BLaER1 (cell line): ENCODE results near the gene ANKRD33.

Source experiments
- H3K27ac ChIP-seq: shearing (Covaris generic); formaldehyde crosslinking; 2 replicates; pipeline ENCODE4 v1.8.1; 2022
- H3K27me3 ChIP-seq: shearing (Covaris generic); formaldehyde crosslinking; 2 replicates; pipeline ENCODE4 v1.8.1; 2022
- H3K36me3 ChIP-seq: shearing (Covaris generic); formaldehyde crosslinking; 2 replicates; pipeline ENCODE4 v1.8.1; 2022
- H3K4me1 ChIP-seq: shearing (Covaris generic); formaldehyde crosslinking; 2 replicates; pipeline ENCODE4 v1.8.1; 2022
- H3K4me2 ChIP-seq: shearing (Covaris generic); formaldehyde crosslinking; 2 replicates; pipeline ENCODE4 v1.8.1; 2022
- H3K4me3 ChIP-seq: shearing (Covaris generic); formaldehyde crosslinking; 2 replicates; pipeline ENCODE4 v1.8.1; 2022
- H3K9ac ChIP-seq: shearing (Covaris generic); formaldehyde crosslinking; 2 replicates; pipeline ENCODE4 v1.8.1; 2022
- H3K9me3 ChIP-seq: shearing (Covaris generic); formaldehyde crosslinking; 2 replicates; pipeline ENCODE4 v1.8.1; 2022
- H4K20me1 ChIP-seq: shearing (Covaris generic); formaldehyde crosslinking; 2 replicates; pipeline ENCODE4 v1.8.1; 2022
- Cebpa-rat ChIP-seq: shearing (Covaris generic); IDR thresholded peaks from 2 replicates; pipeline ENCODE4 v1.8.1; 2022

The ANKRD33 gene

DNA sequence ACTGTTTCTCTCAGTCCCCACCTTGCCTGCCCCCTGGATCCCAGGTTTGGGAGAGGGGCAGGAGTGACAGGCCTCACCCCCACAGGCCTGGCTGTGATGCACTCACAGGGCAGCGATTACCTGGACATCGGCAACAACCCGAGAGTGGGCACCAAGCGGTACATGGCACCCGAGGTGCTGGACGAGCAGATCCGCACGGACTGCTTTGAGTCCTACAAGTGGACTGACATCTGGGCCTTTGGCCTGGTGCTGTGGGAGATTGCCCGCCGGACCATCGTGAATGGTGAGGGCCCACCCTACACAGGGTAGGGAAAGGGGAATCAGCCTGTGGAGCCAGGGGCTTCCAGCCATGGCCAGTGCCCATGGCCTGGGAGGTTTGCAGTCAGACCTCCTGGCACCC lies 28.0 kb downstream of the ANKRD33 start:
- Histone ChIP-seq H3K9ac (no peak overlapping the region), H3K4me1 (peaks cover 19% of the 10 kb centered on the region), H4K20me1 (no peaks in the 10 kb centered on the region), H3K4me2 (no peak overlapping the region), H3K36me3 (no peaks in the 10 kb centered on the region), H3K4me3 (no peak overlapping the region), H3K27me3 (no peaks in the 10 kb centered on the region), H3K27ac (no peak overlapping the region), H3K9me3 (no peaks in the 10 kb centered on the region)
- TF ChIP-seq Cebpa-rat = no peak

DNA sequence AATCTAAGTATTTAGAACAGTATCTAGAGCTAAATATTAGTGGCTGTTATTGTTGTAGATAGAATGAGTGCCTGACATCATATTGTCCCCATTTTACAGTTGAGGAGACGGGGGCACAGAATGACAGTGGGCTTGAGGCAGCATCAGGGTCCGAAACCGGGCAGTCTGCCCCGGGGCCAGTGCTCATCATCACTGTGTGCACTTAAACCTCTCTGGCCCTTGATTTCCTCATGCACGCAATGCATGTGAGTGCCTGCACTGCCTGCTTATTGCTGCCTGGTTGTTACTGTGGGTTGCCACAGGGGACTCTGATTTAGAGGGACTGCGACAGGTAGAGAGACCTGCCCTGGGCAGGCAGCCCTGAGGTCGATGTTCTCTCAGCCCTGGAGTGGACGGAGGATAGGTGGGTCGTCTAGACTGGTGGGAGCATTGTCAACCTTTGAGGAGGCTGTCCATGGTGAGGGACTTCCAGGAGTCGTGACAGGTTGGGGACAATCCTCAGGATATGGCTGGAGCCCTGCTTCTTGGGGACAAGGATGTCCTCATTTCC lies 29.2 kb downstream of the ANKRD33 start:
- no peak overlapping the region for H3K4me2 ChIP-seq
- H3K27me3 ChIP-seq = no peaks in the 10 kb centered on the region
- no peaks in the 10 kb centered on the region for H4K20me1 ChIP-seq
- H3K9ac ChIP-seq = no peak overlapping the region
- no peak overlapping the region for H3K27ac ChIP-seq
- no peaks in the 10 kb centered on the region for H3K36me3 ChIP-seq
- no peak overlapping the region for H3K4me3 ChIP-seq
- H3K9me3 ChIP-seq = no peaks in the 10 kb centered on the region
- H3K4me1 ChIP-seq = peaks cover 8% of the 10 kb centered on the region
- TF ChIP-seq Cebpa-rat = no peak

DNA sequence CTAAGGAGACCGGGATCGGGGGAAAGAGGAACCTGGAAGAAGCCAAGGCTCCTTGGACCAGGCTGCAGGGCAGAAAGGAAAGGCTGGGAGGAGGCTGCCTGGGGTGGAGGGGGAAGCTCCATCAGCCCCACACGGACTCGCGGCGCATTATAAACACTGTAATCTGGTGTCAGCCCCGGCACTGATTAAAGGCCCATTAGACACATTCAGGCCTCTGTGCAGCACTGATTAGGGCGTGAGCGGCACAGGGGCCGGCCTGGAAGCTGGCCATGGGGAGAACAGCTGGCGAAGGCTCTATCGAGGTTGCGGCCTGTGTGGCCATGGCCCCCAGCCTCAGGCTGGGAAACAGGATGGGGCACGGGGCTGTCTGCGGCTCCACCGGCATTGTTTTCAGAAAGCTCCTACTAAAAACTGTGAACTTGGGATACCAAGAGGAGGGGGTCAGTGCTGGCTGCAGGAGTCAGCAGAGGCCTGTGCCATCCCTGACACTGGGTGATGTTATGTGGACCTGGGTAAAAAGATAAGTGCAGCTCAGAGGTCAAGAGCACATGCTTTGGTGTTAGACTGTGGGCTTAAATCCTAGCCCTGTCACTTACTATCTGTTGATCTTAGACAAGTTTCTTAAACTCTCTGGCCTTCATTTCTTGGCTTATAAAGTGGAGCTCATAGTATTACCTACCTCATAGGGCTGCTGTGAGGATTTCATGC lies 30.0 kb downstream of the ANKRD33 start:
- no peaks in the 10 kb centered on the region for H3K27me3 ChIP-seq
- H3K27ac ChIP-seq = no peak overlapping the region
- TF ChIP-seq Cebpa-rat = no peak
- H3K9ac ChIP-seq = no peak overlapping the region
- H3K4me2 ChIP-seq = no peak overlapping the region
- H3K4me1 ChIP-seq = peaks cover 8% of the 10 kb centered on the region
- H3K4me3 ChIP-seq = no peak overlapping the region
- H3K9me3 ChIP-seq = no peaks in the 10 kb centered on the region
- H4K20me1 ChIP-seq = no peaks in the 10 kb centered on the region
- no peaks in the 10 kb centered on the region for H3K36me3 ChIP-seq

DNA sequence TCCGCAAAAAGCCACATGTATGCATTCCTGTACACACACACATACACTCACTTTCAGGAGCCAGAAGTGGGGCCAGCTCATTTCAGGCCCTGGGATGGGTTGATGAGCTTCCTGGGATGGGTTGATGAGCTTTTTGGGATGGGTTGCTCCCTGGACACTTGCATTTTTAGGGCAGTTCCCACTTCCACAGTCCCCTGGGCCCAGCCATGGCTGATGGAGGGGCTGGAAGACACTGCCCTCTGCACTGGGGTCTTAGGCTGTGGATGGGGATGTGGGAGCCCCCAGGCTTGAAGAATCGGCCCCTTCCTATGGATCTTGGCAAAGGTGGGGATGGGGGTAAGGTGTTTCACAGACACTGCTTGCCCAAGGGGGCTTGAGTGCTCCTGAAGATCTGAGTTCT lies 32.1 kb downstream of the ANKRD33 start:
- Histone ChIP-seq H4K20me1 (no peaks in the 10 kb centered on the region), H3K27me3 (no peaks in the 10 kb centered on the region), H3K27ac (no peak overlapping the region), H3K9ac (no peak overlapping the region), H3K9me3 (no peaks in the 10 kb centered on the region), H3K4me2 (no peak overlapping the region), H3K4me1 (peaks cover 30% of the 10 kb centered on the region), H3K4me3 (no peak overlapping the region), H3K36me3 (no peaks in the 10 kb centered on the region)
- TF ChIP-seq Cebpa-rat = no peak

DNA sequence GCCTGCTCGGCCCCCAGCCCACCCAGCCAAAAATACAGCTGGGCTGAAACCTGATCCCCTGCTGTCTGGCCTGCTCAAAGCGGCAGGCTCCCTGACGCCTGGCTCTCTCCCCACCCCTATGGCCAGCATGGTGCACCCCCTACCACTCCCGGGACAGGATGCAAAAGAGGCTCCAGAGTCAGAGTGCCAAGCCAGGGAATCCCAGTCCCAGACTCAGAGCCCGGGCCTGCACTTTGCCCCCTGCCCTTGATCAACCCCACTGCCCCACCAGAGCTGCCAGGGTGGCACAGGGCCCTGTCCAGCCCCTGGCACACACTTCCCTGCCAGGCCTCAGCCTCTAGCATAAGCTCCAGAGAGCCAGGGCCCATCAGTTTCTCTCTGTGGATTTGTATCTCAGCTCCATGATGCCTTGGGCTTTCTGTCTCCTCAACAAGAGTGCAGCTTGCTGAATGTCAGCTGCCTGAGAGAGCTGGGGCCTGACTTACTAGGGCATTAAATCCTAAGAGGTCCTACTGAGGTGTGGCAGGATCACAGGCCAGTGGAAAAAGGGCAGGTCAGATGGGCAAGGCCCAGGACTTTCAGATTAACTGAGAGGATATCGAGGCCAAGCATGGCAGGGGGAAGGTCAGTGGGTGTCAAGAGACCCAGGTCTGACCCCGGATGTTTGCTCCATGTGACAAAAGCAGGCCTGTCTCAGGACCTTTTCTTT lies 33.3 kb downstream of the ANKRD33 start:
- Histone ChIP-seq H3K4me1 (peaks cover 41% of the 10 kb centered on the region), H3K27ac (no peak overlapping the region), H3K36me3 (no peaks in the 10 kb centered on the region), H3K4me3 (no peak overlapping the region), H3K4me2 (no peak overlapping the region), H4K20me1 (no peaks in the 10 kb centered on the region), H3K27me3 (no peaks in the 10 kb centered on the region), H3K9me3 (no peaks in the 10 kb centered on the region), H3K9ac (no peak overlapping the region)
- TF ChIP-seq Cebpa-rat = no peak

DNA sequence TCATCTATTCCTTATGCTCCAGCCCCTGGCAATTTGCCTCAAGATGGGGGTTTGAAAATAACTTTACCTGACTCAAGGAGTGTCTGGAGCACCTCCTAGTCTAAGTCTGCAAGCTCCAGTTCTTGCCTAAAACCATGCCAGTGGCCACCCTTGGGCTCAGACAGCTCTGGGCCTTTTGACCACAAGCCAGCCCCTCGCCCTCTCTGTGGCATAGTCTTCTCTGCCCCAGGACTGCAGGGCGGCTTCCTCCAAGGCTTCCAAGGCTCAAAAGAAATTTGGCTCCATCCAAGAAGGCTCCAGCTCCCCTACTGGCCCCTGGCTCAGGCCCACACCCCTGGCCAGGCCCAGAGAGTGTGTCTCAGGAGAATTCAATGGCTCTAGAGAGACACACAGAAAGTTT lies 34.2 kb downstream of the ANKRD33 start:
- no peak overlapping the region for H3K9ac ChIP-seq
- H3K36me3 ChIP-seq = no peaks in the 10 kb centered on the region
- H3K4me2 ChIP-seq = peak overlapping the region; percentile 66; the same call in 1 of the 2 replicates
- no peak for TF ChIP-seq Cebpa-rat
- peaks cover 43% of the 10 kb centered on the region for H3K4me1 ChIP-seq
- H3K4me3 ChIP-seq = no peak overlapping the region
- no peaks in the 10 kb centered on the region for H4K20me1 ChIP-seq
- H3K9me3 ChIP-seq = no peaks in the 10 kb centered on the region
- H3K27ac ChIP-seq = peak overlapping the region; percentile 65; the same call in 1 of the 2 replicates
- H3K27me3 ChIP-seq = no peaks in the 10 kb centered on the region

DNA sequence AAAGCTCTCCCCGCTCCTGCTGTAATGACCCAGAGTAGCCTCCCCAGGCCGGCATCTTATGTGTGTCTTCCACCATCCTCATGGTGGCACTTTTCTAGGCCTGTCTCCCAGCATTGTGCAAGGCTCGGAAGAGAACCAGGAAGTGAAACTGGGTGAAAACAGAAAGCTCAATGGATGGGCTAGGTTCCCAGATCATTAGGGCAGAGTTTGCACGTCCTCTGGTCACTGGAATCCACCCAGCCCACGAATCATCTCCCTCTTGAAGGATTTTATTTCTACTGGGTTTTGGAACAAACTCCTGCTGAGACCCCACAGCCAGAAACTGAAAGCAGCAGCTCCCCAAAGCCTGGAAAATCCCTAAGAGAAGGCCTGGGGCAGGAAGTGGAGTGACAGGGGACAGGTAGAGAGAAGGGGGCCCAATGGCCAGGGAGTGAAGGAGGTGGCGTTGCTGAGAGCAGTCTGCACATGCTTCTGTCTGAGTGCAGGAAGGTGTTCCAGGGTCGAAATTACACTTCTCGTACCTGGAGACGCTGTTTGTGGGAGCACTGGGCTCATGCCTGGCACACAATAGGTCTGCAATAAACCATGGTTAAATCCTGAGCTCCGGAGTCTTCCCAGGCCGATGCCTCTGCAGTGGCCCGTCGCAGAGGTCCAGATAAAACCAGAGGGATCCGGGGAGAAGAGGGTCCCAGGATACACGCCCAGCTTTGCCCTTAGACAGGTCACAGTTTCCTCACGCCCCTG lies 35.0 kb downstream of the ANKRD33 start:
- Histone ChIP-seq H4K20me1 (no peaks in the 10 kb centered on the region), H3K27me3 (no peaks in the 10 kb centered on the region), H3K4me3 (no peak overlapping the region), H3K9ac (no peak overlapping the region), H3K36me3 (no peaks in the 10 kb centered on the region), H3K9me3 (no peaks in the 10 kb centered on the region), H3K4me1 (peaks cover 43% of the 10 kb centered on the region), H3K4me2 (peak overlapping the region; percentile 66), H3K27ac (peak overlapping the region; percentile 65)
- peak; percentile 33; the same call in 1 of the 2 replicates for TF ChIP-seq Cebpa-rat

DNA sequence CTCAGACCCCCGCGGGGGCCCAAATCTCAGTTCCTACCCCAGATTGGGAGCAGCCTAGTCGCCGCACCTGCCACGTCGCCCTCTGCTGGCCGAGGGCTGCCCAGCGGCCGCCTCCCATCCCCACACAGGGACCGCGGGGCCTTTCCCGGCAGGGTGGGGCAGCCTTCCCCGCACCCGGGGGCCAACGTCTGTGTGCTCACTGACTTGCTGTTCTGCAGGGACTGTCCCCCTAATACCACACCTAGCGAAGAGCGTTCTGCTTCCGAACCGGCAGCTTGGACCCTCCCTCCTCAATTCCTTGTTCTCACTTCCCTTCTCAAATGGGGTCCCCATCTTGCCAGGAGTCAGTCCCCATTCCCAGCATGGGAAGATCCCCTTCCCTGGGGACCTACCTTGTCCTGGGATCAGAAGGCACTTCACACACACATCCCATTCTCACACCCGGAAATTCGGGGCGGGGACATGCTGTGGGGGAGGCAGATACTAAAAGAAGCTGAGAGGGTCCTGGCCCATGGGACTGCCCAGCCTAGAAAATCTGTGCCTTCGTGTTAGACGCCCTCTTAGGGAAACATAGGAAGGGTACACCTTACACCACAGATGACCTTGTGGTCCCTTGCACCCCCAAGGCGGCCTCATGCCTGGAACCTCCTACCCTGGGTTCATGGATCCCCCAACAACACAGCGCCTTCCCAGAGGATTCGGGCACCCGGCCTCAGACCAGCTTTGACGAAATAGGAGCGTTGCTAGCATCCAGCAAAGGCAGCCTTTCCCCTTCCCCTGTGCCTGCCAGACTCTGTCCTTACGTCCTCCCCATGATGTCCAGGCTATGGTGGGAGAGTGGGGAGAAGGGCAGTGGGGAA lies 35.8 kb downstream of the ANKRD33 start:
- no peaks in the 10 kb centered on the region for H3K9me3 ChIP-seq
- TF ChIP-seq Cebpa-rat = no peak
- no peak overlapping the region for H3K9ac ChIP-seq
- H3K27me3 ChIP-seq = no peaks in the 10 kb centered on the region
- no peaks in the 10 kb centered on the region for H4K20me1 ChIP-seq
- peak overlapping the region; percentile 66 for H3K4me2 ChIP-seq
- no peaks in the 10 kb centered on the region for H3K36me3 ChIP-seq
- 0 out of 2 replicates have a peak overlapping the region, but pooled peaks have one; percentile 65 for H3K27ac ChIP-seq
- no peak overlapping the region for H3K4me3 ChIP-seq
- H3K4me1 ChIP-seq = peaks cover 43% of the 10 kb centered on the region
